ENCODE measurements around the gene RARRES1.

RARRES1 gene

DNA sequence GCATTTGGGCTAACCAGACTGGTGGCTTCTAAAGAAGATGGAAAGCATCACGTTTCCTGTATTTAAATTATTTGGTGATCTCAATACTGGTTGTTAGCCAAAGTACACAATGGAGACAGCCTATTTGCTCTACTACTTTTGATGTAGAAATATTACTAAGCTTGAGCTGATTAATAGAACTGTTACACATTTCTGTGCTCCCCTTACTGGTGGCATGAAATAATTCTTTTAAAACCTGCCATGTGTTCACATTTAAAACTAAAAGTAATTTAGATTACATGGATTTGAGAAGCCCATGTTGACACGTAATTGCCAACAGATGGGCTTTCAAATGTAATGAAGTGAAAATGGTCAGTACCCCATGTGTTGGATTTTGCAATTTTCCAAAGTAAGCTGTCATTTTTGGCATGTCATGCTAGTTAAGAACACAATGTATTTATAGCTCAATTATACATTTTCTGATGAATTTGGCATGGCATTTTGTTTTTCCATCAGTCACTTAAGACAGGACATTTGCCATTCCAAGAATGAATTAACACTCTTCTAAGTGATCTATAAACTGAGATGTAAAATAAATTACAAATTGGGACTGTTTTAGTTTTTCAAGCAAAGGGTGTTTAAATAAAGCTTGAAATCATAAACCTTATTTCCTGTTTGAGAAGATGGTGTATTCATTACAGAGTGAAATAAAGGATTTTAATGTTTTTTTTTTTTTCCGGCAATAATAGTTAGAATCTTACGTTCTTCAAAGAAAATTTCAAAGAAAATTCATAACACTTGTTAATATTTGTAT, 10.8 kb upstream of the RARRES1 start:
- TF ChIP-seq, protein P1, sequence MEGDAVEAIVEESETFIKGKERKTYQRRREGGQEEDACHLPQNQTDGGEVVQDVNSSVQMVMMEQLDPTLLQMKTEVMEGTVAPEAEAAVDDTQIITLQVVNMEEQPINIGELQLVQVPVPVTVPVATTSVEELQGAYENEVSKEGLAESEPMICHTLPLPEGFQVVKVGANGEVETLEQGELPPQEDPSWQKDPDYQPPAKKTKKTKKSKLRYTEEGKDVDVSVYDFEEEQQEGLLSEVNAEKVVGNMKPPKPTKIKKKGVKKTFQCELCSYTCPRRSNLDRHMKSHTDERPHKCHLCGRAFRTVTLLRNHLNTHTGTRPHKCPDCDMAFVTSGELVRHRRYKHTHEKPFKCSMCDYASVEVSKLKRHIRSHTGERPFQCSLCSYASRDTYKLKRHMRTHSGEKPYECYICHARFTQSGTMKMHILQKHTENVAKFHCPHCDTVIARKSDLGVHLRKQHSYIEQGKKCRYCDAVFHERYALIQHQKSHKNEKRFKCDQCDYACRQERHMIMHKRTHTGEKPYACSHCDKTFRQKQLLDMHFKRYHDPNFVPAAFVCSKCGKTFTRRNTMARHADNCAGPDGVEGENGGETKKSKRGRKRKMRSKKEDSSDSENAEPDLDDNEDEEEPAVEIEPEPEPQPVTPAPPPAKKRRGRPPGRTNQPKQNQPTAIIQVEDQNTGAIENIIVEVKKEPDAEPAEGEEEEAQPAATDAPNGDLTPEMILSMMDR (conservative IDR thresholded peaks at IDR 0.05): no peak
- no peak for TF ChIP-seq ZFX (IDR thresholded peaks at IDR 0.05)
- peak overlapping the region; percentile 33; the same call in 1 of the 2 replicates for H3K27ac ChIP-seq

DNA sequence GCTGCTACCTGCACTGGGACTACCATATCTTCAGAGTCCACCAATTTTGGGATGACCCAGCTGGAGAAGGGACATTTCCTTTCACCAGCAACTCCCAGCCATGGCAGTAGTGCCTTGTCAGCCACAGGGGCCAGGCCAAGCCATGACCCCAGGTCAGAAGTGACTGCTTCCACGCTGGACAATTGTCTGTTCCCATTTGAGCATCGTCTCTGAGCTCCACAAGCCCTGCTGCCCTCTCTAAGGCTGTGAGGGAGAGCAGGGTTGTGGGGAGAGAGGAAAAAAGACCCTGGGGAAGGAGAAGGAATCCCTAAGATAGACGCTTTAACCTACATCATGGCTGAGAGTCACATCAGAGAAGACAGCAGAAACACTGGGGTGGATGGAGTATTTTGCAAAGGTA, 7.4 kb upstream of the RARRES1 start:
- TF ChIP-seq, protein P1 (conservative IDR thresholded peaks at IDR 0.05): no peak
- TF ChIP-seq ZFX (IDR thresholded peaks at IDR 0.05): no peak
- no peak overlapping the region for H3K27ac ChIP-seq

DNA sequence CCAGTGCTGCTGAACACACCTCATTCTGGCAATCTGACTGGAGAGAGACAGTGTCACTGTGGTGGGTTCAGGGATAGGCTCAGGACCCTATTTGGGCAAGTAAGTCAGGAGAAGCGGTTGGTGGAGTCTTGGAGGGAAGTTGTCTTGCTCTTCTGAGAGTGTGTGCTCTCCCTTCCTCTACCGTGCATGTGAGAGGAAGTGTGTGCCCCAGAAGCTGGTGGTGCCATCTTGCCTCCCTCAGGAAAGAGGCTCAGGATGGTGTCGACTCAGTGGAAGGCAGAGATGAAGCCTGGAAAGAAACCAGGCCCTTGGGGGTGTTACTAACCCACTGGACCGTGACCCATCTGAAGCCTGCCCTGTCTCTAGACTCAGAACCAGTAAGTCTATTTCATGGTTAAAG, 6.8 kb upstream of the RARRES1 start:
- H3K27ac ChIP-seq: no peak overlapping the region
- TF ChIP-seq, protein P1 (conservative IDR thresholded peaks at IDR 0.05): no peak
- TF ChIP-seq ZFX (IDR thresholded peaks at IDR 0.05): no peak

DNA sequence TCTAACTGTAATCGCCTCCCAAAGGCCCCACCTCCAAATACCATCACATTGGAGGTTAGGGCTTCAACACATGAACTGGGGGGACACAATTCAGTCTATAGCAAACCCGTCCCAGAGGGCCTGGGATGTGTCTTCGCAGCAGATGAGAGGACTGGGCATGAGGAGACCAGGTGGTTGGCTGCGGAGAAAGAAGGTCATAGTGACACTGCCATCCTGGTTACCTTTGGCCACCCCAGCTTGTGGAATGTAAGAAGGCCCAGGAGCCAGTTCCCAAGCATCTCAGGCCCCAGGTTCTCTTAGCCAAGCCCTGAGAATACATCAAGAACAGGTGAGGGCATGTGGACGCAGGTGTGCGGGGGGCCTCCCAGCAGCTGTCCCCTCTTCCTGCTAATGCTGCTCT, 6.4 kb upstream of the RARRES1 start:
- no peak for TF ChIP-seq ZFX (IDR thresholded peaks at IDR 0.05)
- TF ChIP-seq, protein P1 (conservative IDR thresholded peaks at IDR 0.05): no peak

DNA sequence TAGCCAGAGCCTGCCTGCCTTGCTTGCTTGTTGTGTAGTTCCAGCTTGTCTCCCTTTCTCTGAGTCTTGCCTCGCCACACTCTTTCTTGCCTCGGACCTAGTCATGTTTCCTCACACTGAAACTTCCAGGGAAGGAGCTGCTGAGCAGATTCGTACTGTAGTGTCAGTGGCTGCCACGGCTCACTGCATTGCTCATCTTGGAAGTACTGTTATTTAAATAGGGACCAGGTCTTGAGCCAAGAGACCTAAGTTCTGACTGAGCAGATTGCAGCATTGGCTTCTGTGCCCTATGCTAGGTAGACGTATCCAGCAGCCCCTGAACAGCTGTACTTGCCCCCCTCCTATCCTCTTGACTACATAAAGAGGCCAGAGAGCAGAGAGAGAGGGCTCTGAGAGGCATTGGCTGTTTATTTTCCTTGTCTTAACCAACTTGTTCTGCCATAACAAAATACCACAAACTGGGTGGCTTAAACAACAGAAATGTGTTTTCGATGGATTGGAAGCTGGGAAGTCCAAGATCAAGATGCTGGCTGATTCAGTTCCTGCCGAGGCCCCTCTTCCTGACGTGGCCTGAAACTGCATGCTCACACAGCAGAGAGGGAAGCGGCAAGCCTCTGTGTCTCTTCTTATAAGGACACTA, 5.8 kb upstream of the RARRES1 start:
- no peak overlapping the region for H3K27ac ChIP-seq
- TF ChIP-seq, protein P1 (conservative IDR thresholded peaks at IDR 0.05): no peak
- no peak for TF ChIP-seq ZFX (IDR thresholded peaks at IDR 0.05)

More for the DNA sequence above, 6.4 kb upstream of the RARRES1 start:
- H3K27ac ChIP-seq: no peak overlapping the region

DNA sequence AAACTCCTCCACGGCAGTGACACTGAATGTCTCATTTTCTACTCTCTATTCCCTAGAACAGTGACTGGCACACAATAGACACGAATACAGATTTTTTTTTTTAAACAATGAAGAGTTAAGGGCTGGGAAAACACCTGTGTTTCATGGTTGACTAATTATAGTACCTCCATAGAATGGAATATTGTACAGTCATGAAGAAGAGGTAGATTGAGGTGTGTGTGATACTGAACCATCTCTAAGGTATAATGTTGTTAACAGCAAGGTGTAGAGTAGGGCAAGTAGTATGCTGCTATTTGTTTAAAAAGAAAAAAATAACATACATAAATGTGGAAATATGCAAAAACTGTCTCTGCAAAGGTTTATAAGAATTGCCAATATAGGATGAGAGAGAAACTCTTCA, 5.2 kb upstream of the RARRES1 start:
- H3K27ac ChIP-seq: no peak overlapping the region
- TF ChIP-seq ZFX (IDR thresholded peaks at IDR 0.05): no peak
- TF ChIP-seq, protein P1 (conservative IDR thresholded peaks at IDR 0.05): no peak

DNA sequence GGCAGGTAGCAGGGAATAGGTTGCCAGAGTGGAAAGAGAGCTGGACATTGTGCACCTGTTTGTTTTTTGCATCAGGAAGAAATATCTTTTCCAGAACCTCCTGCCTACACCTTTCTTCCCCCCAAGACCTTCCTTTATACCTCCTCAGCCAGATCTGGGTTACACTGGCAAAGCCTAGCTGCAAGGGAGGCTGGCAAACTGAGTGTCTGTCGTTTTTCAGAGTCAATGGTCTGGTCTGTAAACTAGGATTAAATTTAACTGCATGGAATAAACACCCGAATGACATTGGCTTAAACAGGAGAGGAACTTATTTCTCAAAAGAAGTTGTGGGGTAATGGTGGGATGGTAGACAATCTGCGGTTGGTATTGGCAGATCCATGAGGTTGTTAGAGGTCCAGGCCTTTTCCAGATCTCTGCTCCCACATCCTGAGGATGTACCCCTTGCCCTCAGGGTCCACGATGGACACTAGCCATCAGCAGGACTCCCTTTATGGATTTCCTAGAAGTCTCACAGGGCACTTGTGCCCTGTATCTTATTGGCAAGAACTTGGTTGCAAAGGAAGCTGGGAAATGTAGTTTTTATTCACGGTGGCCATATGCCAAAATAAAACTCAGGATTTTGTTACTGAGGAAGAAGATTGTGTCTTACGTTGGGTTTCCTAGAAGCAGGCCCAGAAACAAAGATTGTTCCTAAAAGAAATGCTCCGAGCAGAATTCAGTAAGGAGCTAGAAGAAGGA, 3.2 kb upstream of the RARRES1 start:
- H3K27ac ChIP-seq: no peak overlapping the region
- no peak for TF ChIP-seq ZFX (IDR thresholded peaks at IDR 0.05)
- TF ChIP-seq, protein P1 (conservative IDR thresholded peaks at IDR 0.05): no peak
